ENCODE data around the gene PHLDB3. TPM values are rescaled to one million over a fixed set of nuclear protein-coding genes. Genes with fewer than 3 reads are reported as not detected.
A peak's percentile ranks its signal among the peaks of the same experiment; 100 is the strongest.

Gene PHLDB3
- polyA plus RNA-seq, 2 of the 4 experiments (the other 2 are of a cell fraction): 5.5 to 12.0 TPM

GRCh38 chr19:43506629-43507028 is 2.1 kb upstream of the PHLDB3 start:
- CTCF ChIA-PET: interaction anchor here (0.5 to 8.9 kb wide), 3 partner anchors 11 to 60 kb away, joined by 3 to 85 read pairs (median 84); no protein-coding TSS in a partner anchor
- WGBS (ENCODE audit: missing lambda C conversion rate): 81% methylated on average over 5 of the region's 5 CpGs
- Histone ChIP-seq H3K27ac (no peak overlapping the region), H3K4me1 (peaks cover 5% of the 10 kb centered on the region; the same call in 2 of the 3 replicates), H3K4me3 (no peak overlapping the region), H3K9me3 (no peaks in the 10 kb centered on the region), H3K4me2 (no peak overlapping the region)
- FAIRE-seq (no peak), ATAC-seq (no peak), DNase-seq (ENCODE audit: low read depth in 1 of 2, low spot score in 1 of 2) (no peak)
- TF ChIP-seq FOXS1 (CRISPR knock-in tag; IDR thresholded peaks at IDR 0.05) (no peak), JUN (IDR thresholded peaks at IDR 0.05) (no peak), SREBF2 (IDR thresholded peaks at IDR 0.05) (no peak), TP53 (CRISPR knock-in tag; IDR thresholded peaks at IDR 0.05) (no peak), MYC (IDR thresholded peaks at IDR 0.05; ENCODE audit: borderline replicate concordance, low read length) (no peak), CHD4 (IDR thresholded peaks at IDR 0.05; ENCODE audit: borderline replicate concordance) (no peak), CHD2 (IDR thresholded peaks at IDR 0.05; ENCODE audit: low read length, partially characterized antibody) (no peak), HOXB5 (CRISPR knock-in tag; IDR thresholded peaks at IDR 0.05) (no peak), RAD21 (conservative IDR thresholded peaks at IDR 0.05 in 1 of 2, IDR thresholded peaks at IDR 0.05 in 1 of 2) (no peak), NFE2L2 (conservative IDR thresholded peaks at IDR 0.05; ENCODE audit: low read length) (no peak), ZFP36 (IDR thresholded peaks at IDR 0.05; ENCODE audit: borderline replicate concordance, partially characterized antibody) (no peak), POLR2A (IDR thresholded peaks at IDR 0.05; ENCODE audit: low read length) (no peak), SMC3 (IDR thresholded peaks at IDR 0.05) (no peak), REST (IDR thresholded peaks at IDR 0.05) (no peak), RCOR1 (IDR thresholded peaks at IDR 0.05; ENCODE audit: low read depth, low read length) (no peak), EHMT2 (IDR thresholded peaks at IDR 0.05; ENCODE audit: low read depth) (no peak), TFCP2L1 (CRISPR knock-in tag; IDR thresholded peaks at IDR 0.05) (no peak), MAZ (IDR thresholded peaks at IDR 0.05; ENCODE audit: borderline replicate concordance, low read depth, low read length) (no peak), RARB (CRISPR knock-in tag; IDR thresholded peaks at IDR 0.05) (no peak), MAFK (IDR thresholded peaks at IDR 0.05; ENCODE audit: partially characterized antibody) (no peak)
- POLR2A ChIA-PET: no interaction called here

GRCh38 chr19:43505941-43506340 is 1.4 kb upstream of the PHLDB3 start:
- ChIA-PET CTCF (interaction anchor here (1.3 to 8.9 kb wide), 6 partner anchors 14 to 59 kb away, joined by 3 to 85 read pairs (median 6); partner anchors contain the start of gene ZNF575), POLR2A (no interaction called here)
- no peak for FAIRE-seq

GRCh38 chr19:43505186-43505456 is 575 bp upstream of the PHLDB3 start:
- Histone ChIP-seq H3K4me3 (peak overlapping the region; percentile 68; the same call in 2 of the 3 replicates), H3K9me3 (no peaks in the 10 kb centered on the region), H3K4me2 (peak overlapping the region; percentile 84), H3K27ac (peak overlapping the region; percentile 67 to 93; a peak in 4 of 6 replicates), H3K4me1 (peaks cover 5% of the 10 kb centered on the region; the same call in 2 of the 3 replicates)
- ChIA-PET POLR2A (interaction anchor here (1.1 to 1.9 kb wide), 3 partner anchors 14 to 66 kb away, joined by 3 to 11 read pairs (median 8); no protein-coding TSS in a partner anchor), CTCF (interaction anchor here (0.6 to 8.9 kb wide), 11 partner anchors 9 to 261 kb away, joined by 3 to 85 read pairs (median 5); partner anchors contain the start of gene ZNF575)
- no peak for DNase-seq (ENCODE audit: low read depth in 1 of 2, low spot score in 1 of 2)
- no peak for FAIRE-seq
- WGBS (ENCODE audit: missing lambda C conversion rate): 94% methylated on average over 3 of the region's 3 CpGs
- ATAC-seq: no peak
- TF ChIP-seq HOXA7 (CRISPR knock-in tag; IDR thresholded peaks at IDR 0.05) (no peak), EHF (CRISPR knock-in tag; IDR thresholded peaks at IDR 0.05) (no peak), CBX8 (IDR thresholded peaks at IDR 0.05) (no peak), JUNB (IDR thresholded peaks at IDR 0.05) (no peak), ZFP36 (IDR thresholded peaks at IDR 0.05; ENCODE audit: borderline replicate concordance, partially characterized antibody) (no peak), CTCF (IDR thresholded peaks at IDR 0.05) (no peak), HMGXB4 (CRISPR knock-in tag; IDR thresholded peaks at IDR 0.05; ENCODE audit: borderline replicate concordance) (no peak), USF2 (IDR thresholded peaks at IDR 0.05) (no peak), ZSCAN20 (CRISPR knock-in tag; IDR thresholded peaks at IDR 0.05) (no peak)

More at GRCh38 chr19:43505941-43506340, 1.4 kb upstream of the PHLDB3 start:
- peaks cover 5% of the 10 kb centered on the region; the same call in 2 of the 3 replicates for H3K4me1 ChIP-seq
- ATAC-seq (no peak), DNase-seq (ENCODE audit: low read depth in 1 of 2, low spot score in 1 of 2) (no peak)
- H3K9me3 ChIP-seq: no peaks in the 10 kb centered on the region
- TF ChIP-seq TFCP2L1 (CRISPR knock-in tag; IDR thresholded peaks at IDR 0.05): no peak
- no peak for TF ChIP-seq CHD2 (IDR thresholded peaks at IDR 0.05; ENCODE audit: low read length, partially characterized antibody)
- 0 out of 2 replicates have a peak, but pooled peaks have one; percentile 21 for TF ChIP-seq KDM1A (IDR thresholded peaks at IDR 0.05; ENCODE audit: low read depth)
- no peak for TF ChIP-seq ZSCAN20 (CRISPR knock-in tag; IDR thresholded peaks at IDR 0.05)
- no peak overlapping the region for H3K4me3 ChIP-seq
- H3K27ac ChIP-seq: no peak overlapping the region
- H3K4me2 ChIP-seq: no peak overlapping the region
- 95% methylated on average over 5 of the region's 5 CpGs for WGBS (ENCODE audit: missing lambda C conversion rate)
